HG02885 (cell line): ENCODE results near the gene NHERF2.
"Not testable (repeated sequence)": the region's sequence is repeated elsewhere in the genome, so short reads cannot be mapped to it uniquely, and the experiment has no call there.

Source experiments
- ATAC-seq: cut with Tn5 transposase; IDR thresholded peaks from one replicate; pipeline ENCODE4 v1.9.1; 2021; ENCODE audit warnings: mild to moderate bottlenecking; ENCODE audit not compliant: unreplicated experiment, poor library complexity

NHERF2 gene

DNA sequence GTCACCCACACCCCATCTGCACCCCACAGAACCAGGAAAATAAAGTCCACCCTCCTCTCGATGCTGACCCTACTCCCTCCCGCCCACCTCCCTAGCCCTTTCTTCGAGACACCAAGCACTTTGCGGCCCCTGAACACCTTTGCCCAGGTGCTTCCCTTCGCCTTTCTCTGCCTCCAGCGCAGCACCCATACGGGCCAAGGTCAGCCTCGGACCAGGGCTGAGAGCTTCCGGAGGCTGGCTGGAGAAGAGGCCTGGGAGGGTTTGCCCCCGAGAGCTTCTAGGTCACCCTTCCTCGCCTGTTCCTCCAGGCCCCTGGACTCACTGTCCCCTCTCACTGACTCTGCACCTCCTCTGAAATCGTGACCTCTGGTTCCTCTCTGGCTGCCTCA is 2.7 kb upstream of the NHERF2 start:
- ATAC-seq = no peak

DNA sequence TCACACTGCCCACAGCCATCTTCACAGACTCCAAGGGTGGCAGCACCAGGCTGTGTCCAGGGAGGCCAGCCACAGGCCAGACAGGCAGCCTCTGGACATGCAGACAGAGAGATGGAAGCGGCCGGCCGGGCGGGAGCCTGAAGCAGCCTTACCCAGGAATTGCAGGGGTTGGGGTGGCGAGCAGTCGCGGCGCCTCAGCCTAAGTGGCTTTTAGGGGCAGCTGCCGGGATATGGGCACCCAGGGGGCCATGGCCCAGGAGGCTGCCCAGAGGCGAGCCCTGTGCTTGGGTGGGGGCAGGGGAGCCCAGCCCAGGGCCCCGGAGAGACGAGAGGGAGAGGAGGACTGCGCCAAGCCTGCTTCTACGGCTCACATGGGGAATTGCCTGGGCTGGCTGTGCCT is 1.5 kb upstream of the NHERF2 start:
- ATAC-seq = no peak

DNA sequence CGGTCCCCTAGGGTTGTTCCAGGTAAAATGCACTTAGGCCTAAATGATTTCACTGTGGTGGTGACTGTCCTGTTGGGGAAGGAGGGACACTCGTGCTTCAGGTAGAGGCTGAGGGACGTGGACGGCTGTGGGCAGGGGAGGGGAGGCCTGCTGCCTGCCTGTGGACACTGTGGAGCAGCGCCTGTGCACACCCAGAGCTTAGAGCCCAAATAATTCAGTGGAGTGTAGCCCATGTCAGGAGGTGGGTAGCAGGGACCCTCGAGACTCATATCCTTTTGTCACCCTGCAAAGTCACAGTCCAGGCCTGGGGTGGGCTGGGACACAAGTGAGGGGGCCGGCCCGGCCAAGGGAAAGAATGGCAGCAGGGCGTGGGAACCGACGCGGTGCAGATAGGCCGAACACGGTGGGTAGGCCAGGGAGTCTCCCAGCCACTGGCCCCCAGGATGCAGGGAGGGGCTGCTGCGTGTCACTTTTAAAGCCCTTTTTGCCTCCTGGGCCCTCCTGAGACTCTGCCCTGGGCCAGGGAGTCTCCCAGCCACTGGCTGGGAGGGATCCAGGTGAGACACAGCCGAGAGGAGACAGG is 733 bp upstream of the NHERF2 start:
- no peak for ATAC-seq

DNA sequence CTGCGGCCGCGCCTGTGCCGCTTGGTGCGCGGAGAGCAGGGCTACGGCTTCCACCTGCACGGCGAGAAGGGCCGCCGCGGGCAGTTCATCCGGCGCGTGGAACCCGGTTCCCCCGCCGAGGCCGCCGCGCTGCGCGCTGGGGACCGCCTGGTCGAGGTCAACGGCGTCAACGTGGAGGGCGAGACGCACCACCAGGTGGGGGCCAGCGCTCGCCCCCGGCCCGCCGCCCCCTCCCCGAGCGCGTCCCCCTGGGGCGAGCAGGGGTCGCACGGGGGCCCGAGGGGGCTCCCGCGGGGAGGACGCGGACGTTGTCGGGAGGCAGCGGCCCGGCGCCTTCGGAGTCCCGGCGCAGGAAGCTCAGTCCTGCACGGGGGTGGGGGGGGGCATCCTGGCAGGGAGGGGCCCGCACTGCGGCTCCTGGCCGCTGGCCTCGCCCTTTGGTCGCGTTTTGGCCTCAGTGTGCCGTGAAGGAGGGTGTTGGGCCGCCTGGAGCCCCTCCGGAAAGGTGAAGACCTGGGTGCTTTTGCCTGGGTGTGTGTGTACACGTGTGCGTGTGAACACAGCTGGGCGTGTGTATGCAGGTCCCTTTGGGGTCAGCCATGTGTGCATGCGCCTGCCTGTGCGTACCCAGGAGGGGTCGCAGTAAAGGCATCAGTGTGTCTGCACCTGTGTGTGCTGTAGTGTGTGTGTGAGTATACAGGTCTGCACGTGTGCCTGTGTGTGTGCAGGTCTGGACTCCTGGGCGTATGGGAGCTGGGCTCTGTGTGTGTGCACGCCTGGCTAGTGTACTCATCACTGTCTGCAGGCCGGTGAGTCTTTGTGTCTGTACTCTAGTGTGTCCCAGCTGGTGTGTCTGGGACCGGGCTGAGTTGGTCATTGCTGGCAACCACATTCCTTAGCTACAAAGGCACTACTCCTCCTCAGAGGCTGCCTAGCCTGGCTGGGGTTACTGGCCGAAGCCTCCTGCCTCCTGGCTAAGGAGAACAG is 615 bp downstream of the NHERF2 start:
- no peak for ATAC-seq

DNA sequence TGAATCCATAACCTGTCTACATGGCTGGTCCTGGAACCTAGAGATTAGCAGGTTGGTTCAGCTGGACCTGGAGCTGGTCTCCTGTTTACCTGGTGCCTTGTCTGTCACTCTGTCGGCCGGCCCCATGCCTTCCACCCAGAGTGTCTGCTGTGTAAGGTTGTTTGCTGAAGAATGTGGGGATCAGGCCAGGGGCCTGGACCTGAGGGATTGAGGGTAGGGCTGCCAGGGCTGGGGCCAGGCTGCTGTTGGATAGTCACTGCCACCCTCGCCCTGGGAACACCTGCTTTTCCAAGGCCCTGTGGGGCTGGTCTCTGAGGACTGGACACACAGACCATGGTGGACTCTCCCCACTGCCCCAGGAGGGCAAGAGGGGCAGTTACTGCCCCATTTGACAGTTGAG is 1.4 kb downstream of the NHERF2 start:
- ATAC-seq = no peak

DNA sequence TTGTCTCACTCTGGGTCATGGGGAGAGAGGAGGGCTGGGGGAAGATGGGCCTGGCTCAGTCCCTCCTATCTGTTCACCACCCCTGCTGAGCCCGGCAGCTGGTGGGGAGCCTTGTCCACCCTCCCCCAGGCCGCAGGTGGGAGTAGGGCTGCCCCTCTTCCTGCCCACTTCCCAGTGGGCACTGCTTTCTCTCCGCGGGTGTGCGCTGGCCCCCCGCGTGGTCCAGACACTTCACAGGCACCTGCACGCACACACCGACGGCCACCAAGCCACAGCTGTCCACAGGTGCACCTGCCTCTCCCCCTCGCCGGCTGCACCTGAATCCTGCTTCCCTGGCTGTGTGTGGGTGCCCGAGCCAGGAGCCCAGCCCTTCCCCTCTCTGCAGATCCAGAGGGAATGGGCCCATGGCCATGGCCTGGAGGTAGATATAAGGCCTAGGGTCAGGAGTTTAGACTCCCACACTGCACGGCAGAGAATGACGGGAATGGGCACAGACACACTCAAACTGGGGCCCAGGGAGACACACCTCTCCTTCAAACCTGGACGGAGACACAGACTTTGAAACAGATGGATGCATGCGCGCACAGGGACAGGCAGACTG is 2.0 kb downstream of the NHERF2 start:
- no peak for ATAC-seq

DNA sequence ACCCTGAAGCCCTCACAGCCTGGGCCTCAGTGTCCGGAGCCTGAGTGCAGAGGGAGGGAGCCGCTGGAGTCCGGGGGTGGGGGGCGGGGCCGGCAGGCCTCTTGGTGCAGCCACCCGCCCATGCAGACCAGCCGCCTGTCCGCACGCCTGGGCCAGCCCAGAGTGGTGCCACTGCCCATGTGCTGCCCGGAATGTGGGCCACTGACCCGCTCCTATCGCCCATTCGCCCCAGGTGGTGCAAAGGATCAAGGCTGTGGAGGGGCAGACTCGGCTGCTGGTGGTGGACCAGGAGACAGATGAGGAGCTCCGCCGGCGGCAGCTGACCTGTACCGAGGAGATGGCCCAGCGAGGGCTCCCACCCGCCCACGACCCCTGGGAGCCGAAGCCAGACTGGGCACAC is 2.6 kb downstream of the NHERF2 start:
- ATAC-seq = no peak

DNA sequence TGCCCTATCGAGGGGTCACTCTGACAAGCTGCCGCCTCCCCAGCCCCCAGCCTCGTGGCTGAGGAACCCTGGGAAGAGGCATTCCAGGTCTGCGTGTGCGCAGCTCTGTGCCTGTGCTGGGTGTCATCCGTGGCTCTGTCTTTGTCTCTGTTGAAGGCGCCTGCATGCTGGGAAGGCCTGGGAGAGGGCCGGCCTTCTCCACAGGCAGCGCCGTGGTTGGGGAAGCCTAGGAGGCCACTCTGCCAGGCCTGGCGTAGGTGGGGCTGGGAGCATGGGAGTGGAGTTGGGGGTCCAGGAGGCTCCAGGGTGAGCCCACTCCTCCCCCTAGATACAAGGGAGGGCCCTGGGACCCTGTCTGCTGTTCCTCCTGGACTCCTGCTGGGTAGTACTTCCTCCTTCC is 3.3 kb downstream of the NHERF2 start:
- no peak for ATAC-seq

DNA sequence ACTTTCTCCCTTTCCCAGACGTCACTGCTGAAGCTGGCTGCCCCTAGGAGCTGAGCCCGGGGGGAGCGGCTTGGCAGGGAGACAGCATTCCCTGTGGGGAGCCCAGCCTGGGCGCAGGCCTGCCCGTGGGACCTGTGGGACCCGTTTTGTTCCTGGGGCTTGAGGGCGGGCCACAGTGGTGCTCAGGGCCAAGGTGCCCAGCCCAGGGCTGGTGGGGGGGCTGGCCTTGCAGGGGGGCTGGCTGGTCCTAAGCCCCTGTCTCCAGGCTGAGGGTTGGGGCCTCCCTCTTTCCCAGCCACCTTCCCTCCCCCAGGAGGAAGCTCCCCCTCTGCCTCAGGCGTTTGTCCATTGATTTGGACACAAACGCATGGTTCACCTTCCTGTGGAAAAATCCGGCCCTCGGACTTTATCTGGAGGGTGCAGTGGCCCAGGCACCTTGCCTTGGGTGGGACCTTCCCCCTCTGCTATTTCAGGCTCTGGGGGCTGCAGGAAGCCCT is 4.4 kb downstream of the NHERF2 start:
- ATAC-seq = no peak

DNA sequence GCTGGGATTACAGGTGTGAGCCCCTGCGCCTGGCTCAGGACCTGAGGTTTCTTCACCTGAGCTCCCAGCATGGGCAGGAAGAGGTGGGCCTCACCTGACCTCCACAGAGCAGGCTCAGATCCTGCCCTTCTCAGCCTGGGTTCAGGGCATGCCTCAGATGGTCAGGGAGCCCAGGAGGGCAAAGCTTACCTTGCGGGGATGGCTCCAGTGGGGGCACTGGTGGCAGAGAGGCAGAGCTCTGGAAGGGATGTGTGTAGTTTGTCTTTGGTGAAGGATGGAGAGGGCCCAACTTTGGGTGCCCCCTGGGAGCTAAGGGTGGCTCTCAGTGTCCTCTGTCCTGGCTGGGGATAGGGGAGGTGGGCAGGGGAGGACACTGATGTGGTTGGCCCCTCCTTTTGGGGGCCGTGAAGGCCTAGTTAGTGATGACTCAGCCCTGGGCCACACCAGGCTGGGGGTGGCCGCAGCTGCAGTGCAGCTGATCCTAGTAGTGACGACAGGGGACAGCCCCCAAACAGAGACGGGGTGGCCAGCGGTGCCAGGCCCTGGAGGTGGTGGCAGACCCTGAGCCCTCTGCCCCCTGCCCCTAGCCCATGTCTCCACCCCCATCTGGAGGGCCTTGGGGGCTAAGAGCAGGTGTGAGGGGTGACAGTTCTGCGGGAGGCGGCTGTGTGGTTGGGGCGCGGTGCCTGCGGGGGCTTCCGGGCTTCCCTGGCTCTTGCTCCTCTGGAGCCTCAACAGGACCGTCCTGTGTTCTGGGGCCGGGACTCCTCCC is 5.8 kb downstream of the NHERF2 start:
- no peak for ATAC-seq

DNA sequence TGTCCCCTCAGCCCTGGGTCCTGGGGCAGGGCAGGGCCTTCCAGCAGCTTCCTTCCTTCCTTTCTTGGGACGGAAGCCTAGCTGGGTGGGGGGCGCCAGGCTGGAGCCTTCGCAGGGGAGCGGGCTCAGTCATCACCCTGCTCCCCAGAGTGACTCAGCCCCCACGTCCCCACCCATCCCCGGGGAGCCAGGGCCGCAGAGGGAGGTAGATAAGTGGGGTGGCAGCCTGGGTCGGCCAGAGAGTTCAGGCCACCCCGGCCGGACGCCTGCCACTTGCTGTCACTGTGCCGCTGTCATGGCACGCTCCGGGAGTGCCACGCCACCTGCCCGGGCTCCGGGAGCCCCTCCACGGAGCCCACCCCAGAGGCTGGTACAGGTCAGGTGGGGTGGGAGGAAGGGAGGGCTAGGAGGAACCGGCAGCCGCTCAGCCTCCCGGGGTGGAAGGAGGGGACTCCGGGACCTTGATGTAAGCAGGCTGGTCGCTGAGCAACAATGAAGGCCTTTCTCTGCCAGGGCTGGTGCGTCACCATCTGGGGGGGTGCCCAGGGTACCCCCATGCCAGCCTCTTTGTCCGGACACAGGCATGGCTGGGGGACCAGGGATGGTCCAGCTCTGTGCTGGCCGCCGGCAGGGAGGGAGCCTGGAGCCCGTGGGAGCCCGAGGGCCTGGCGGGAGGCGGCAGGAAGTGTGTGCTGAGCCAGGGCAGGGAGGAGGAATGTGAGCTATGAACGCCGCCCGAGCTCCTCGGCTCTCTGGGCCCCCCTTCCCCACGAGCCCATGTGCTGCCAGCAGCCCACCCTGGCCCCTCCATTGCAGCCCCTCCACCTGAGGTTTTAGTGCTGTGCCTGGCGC is 6.6 kb downstream of the NHERF2 start:
- ATAC-seq = no peak

DNA sequence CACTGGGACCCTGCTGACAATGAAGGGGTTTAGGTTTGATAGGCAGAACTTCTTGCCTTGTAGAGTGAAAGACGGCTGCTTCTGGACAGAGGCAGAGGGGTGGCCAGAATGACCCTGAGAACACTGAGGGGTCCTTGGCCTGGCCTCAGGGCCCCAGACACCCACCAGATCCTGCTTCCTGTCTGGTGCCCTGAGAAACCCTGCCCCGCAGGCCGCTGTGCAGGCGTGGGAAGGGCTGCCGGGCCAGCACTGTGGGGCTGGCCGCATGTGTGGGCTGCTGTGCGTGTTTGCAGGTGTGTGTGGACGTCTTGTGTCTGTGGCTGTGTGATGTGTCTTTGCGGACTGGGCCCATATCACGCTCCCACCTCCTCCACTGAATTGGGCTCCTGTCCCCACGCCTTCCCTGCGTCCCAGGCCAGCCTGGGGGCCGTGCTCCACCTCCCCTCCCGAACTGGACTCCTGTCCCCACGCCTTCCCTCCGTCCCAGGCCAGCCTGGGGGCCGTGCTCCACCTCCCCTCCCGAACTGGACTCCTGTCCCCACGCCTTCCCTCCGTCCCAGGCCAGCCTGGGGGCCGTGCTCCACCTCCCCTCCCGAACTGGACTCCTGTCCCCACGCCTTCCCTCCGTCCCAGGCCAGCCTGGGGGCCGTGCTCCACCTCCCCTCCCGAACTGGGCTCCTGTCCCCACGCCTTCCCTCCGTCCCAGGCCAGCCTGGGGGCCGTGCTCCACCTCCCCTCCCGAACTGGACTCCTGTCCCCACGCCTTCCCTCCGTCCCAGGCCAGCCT is 7.4 kb downstream of the NHERF2 start:
- ATAC-seq = not testable (repeated sequence)

DNA sequence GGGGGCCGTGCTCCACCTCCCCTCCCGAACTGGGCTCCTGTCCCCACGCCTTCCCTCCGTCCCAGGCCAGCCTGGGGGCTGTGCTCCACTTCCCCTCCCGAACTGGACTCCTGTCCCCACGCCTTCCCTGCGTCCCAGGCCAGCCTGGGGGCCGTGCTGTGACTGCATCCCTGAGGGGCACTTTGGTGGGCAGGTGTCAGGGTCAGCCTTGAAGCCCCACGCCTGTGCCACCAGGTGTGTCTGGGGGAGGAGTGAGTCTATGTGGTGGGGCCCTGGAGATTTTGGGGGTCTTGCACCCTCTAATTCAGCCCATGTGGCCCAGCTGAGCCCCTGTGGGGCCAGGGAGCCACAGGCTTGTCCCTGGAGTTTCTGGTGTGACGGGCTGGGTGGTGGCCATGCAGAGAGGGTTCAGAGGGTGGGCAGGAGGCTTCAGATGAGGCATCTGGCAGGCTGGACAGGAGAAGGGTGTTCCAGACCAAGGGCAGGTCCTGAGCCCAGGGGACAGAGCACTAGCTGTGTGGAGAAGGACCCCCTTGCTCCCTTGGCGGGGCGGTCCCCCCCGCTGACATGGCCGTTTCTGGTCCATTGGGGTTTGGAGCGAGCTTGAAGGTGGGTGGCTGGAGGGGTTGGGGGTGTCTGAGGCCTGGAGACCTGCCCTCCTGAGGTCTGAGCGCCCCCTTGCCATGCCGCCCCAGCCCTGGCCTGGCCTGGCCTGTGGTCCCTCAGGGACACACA is 8.2 kb downstream of the NHERF2 start:
- ATAC-seq = no peak

DNA sequence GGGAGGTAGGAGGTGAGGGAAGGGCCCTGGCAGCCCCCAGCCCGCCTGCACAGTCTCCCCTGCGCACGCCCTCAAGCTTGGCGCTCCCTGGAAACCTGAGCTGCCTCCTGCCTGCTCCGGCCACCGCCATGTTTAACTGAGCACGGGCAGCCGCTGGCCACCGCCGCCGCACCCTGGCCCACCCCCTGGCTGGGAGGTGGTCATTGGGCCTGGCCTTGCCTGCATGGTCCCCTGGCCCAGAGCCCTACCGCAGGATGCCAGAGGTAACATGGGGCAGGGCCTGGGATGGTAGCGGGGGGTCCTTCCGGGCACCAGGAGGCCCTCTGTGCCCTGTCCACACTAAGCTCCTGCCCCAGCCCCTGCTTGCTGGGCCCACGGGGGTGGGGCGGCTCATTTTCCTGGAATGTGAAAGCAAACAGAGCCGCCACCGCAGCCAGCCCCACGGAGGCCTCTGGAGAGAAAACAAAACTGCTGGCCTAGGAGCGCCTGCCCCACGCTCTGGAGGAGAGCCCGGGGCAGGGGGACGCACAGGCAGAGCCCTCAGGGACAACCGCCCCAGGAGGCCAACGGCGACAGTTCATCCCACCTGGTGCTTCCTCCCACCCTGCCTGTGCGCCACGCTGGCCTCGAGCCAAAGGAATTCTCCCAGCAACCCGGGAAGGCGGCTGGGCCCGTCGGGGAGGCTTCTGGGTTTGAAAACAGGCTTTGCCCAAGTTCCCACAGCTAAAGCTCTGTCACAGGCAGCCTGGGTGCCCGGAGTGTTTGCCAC is 8.9 kb downstream of the NHERF2 start:
- ATAC-seq = no peak

DNA sequence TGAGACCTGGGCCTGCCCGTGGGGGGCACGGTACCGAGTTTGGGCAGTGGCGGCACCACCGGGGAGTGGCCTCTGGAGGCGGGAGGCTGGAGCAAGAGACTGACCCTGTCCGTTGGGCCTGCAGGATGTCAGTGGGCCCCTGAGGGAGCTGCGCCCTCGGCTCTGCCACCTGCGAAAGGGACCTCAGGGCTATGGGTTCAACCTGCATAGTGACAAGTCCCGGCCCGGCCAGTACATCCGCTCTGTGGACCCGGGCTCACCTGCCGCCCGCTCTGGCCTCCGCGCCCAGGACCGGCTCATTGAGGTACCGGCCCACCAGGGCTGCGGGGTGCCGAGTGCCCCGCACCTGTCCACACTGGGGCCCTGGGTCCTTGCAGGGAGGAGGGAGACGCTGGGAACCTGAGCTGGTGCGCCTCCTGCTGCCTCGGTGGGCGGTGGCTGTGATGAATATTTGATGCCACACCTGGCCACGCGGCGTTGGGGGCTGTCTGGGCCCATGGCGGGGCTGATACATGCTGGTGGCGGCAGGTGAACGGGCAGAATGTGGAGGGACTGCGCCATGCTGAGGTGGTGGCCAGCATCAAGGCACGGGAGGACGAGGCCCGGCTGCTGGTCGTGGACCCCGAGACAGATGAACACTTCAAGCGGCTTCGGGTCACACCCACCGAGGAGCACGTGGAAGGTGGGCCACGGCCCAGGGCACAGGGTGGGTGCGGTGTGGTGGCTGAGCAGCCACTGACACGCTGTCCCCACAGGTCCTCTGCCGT is 9.7 kb downstream of the NHERF2 start:
- ATAC-seq = no peak

DNA sequence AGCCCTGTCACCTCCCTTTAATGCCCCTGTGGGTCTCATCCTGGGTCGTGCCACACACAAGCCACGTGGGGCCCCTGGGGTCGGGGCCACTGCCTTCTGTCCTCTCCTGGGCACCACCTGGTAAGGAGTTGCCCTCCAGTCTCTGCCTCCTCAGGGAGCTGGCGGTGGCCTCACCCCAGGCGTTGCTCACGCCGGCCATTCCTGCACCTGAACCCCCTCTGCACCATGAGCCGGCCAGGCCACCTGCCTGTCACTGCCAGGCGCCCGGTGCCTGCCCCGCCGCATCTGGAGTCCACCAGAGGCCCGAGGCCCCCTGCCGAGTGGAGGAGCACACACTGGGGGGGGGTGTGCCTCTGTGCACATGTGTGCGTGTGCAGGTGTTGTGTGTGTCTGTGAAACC is 10.4 kb downstream of the NHERF2 start:
- no peak for ATAC-seq
